Esophagus squamous epithelium (tissue), 5 donors: Measurements from ENCODE around the gene RTL10. TPM values are rescaled to one million over a fixed set of nuclear protein-coding genes. Genes with fewer than 3 reads are reported as not detected.

Experiments used
- DNase-seq: peaks from one replicate; lab custom pipeline; 2025; lab: John Stamatoyannopoulos, UW
- H3K27ac ChIP-seq, 4 donors: fragments of 200-600 bp; sonication (generic); one replicate each; pipeline ENCODE4 v1.5.1; 2016 to 2019; ENCODE audit warnings: mild to moderate bottlenecking in 1 of 4
- H3K27me3 ChIP-seq, 4 donors: fragments of 200-600 bp; sonication (generic); 1 replicate in 3 of 4; 2 replicates in 1 of 4; pipeline versions ENCODE4 v1.5.1 to v1.6.0; 2017 to 2021; ENCODE audit warnings: antibody characterized with exemption in 1 of 4
- H3K36me3 ChIP-seq, 3 donors: fragments of 200-600 bp; sonication (generic); one replicate each; pipeline ENCODE4 v1.5.1; 2016 to 2019
- H3K4me1 ChIP-seq, 3 donors: fragments of 200-600 bp; sonication (generic); one replicate each; pipeline ENCODE4 v1.5.1; 2017 to 2019
- H3K4me3 ChIP-seq, 4 donors: fragments of 200-600 bp; sonication (generic); 1 replicate in 3 of 4; 2 replicates in 1 of 4; pipeline ENCODE4 v1.5.1; 2016 to 2019; ENCODE audit warnings: mild to moderate bottlenecking in 2 of 4, moderate library complexity in 1 of 4
- H3K9me3 ChIP-seq, 3 donors: fragments of 200-600 bp; sonication (generic); one replicate each; pipeline ENCODE4 v1.5.1; 2016 to 2019
- POLR2A ChIP-seq, 4 donors: fragments of 450-650 bp; IDR thresholded peaks; one replicate each; pipeline ENCODE4 v1.6.1; 2017; ENCODE audit warnings: antibody characterized with exemption in 4 of 4, mild to moderate bottlenecking in 4 of 4, moderate library complexity in 3 of 4
- WGBS, 2 donors: methylation state at CpG; one replicate each; pipeline ENCODE4 v1.1.5; 2018; 5-methylcytosine and 5-hydroxymethylcytosine counted together
- intact Hi-C: fragments of 100-400 bp; cut with DNase I; formaldehyde crosslinking; loops from one replicate; pipeline ENCODE4 v1.15.0; 2022
- total RNA-seq, 4 donors: library from RNA; depleted of rRNA; stranded (reverse); fragments of >200 nt; gene quantifications; one replicate each; pipeline ENCODE4 v1.1.0, GENCODE V29; 2016
- TF ChIP-seq, protein P1 (sequence below), 6 experiments: fragments of 450-650 bp in 4 of 6; fragments of 200-600 bp in 2 of 6; sonication (generic) in 2 of 6; IDR thresholded peaks; one replicate each; pipeline ENCODE4 v1.5.1; 2016 to 2019; ENCODE audit warnings: antibody characterized with exemption in 6 of 6, mild to moderate bottlenecking in 4 of 6, moderate library complexity in 4 of 6
- donor health status: DM: yes; HTN: yes; CAD: no.

RTL10 gene
- total RNA-seq, 4 donors from 2014 or later = 9.4 to 18.2 (median 11.4) TPM

DNA sequence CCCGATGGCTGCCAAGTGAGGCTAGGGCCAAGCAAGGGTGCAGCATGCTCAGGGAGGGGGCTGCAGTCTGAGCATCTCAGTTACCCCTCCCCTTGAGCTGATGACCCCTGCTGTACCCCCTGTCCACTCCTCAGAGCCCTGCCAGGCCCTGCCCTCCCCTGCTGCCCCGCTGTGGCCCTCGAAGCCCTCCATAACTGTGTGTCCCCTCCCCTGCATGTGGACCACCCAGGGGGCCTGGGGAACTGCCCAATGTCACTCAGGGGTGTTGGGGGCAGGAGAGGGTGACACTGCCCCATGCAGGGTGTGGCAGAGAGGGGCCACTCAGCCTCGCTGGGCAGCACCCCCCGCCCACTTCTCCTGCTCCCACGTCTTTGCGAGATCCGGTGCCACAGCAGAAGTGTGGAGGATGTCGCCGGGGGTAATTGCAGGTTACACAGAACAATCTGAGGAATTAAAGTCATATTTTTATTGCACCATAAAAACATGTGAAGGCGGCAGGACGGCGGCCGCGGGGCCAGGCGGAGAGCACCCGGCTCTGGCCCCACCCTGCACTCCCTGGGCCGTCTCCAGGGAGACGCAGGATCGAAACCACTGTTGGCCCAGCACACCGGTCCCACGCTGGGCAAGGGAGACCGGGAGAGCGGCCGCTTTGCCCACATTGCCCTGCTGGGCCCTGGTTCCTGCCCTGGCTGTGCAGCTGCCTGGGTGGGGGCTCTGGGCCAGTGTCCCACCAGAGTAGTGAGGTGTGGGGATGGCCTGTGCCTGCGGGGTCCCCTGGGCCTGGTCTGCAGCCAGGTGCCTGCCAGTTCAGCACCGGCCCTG lies 18.7 kb upstream of the RTL10 start:
- 27 to 72% methylated on average over 3 to 5 of the region's 27 CpGs for WGBS, 2 donors
- Histone ChIP-seq H3K4me1 (peaks cover 23 to 65% (median 26%) of the 10 kb centered on the region in 3 donors), H3K27me3 (no peaks in the 10 kb centered on the region), H3K27ac (no peak overlapping the region), H3K9me3 (no peaks in the 10 kb centered on the region), H3K4me3 (no peak overlapping the region), H3K36me3 (peaks cover 0 to 22% (median 0%) of the 10 kb centered on the region in 3 donors)
- no peak for TF ChIP-seq POLR2A (IDR thresholded peaks at IDR 0.05)
- TF ChIP-seq, protein P1, sequence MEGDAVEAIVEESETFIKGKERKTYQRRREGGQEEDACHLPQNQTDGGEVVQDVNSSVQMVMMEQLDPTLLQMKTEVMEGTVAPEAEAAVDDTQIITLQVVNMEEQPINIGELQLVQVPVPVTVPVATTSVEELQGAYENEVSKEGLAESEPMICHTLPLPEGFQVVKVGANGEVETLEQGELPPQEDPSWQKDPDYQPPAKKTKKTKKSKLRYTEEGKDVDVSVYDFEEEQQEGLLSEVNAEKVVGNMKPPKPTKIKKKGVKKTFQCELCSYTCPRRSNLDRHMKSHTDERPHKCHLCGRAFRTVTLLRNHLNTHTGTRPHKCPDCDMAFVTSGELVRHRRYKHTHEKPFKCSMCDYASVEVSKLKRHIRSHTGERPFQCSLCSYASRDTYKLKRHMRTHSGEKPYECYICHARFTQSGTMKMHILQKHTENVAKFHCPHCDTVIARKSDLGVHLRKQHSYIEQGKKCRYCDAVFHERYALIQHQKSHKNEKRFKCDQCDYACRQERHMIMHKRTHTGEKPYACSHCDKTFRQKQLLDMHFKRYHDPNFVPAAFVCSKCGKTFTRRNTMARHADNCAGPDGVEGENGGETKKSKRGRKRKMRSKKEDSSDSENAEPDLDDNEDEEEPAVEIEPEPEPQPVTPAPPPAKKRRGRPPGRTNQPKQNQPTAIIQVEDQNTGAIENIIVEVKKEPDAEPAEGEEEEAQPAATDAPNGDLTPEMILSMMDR (IDR thresholded peaks at IDR 0.05) = no peak
- intact Hi-C loops = no loop called here
- no peak for DNase-seq

DNA sequence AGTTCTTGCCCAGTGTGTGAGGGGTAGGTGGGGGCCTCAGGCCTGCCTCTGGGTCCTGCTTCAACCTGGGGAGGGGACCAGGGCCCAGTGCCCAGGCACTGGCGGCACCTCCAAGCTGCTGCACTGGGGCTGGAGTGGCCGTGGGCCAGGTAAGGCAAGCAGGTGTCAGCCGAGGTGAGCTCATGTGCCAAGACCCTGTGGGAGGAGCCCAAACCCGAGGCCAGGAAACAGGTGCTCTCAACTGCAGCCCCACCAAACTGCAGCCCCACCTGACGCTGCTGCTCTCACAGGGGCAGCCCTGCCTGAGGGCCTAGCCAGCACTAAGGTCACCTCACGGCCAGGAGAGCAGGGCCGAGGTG lies 18.1 kb upstream of the RTL10 start:
- TF ChIP-seq, protein P1 (IDR thresholded peaks at IDR 0.05) = no peak
- no peak for TF ChIP-seq POLR2A (IDR thresholded peaks at IDR 0.05)
- no peak overlapping the region for H3K4me3 ChIP-seq
- H3K4me1 ChIP-seq = peaks cover 23 to 61% (median 26%) of the 10 kb centered on the region in 3 donors
- no peak for DNase-seq
- no CpG with 5 or more reads among the region's 7 CpGs for WGBS, 2 donors
- H3K36me3 ChIP-seq = peaks cover 0 to 16% (median 0%) of the 10 kb centered on the region in 3 donors
- no peaks in the 10 kb centered on the region for H3K27me3 ChIP-seq
- no peak overlapping the region for H3K27ac ChIP-seq
- no peaks in the 10 kb centered on the region for H3K9me3 ChIP-seq
- intact Hi-C loops = no loop called here

DNA sequence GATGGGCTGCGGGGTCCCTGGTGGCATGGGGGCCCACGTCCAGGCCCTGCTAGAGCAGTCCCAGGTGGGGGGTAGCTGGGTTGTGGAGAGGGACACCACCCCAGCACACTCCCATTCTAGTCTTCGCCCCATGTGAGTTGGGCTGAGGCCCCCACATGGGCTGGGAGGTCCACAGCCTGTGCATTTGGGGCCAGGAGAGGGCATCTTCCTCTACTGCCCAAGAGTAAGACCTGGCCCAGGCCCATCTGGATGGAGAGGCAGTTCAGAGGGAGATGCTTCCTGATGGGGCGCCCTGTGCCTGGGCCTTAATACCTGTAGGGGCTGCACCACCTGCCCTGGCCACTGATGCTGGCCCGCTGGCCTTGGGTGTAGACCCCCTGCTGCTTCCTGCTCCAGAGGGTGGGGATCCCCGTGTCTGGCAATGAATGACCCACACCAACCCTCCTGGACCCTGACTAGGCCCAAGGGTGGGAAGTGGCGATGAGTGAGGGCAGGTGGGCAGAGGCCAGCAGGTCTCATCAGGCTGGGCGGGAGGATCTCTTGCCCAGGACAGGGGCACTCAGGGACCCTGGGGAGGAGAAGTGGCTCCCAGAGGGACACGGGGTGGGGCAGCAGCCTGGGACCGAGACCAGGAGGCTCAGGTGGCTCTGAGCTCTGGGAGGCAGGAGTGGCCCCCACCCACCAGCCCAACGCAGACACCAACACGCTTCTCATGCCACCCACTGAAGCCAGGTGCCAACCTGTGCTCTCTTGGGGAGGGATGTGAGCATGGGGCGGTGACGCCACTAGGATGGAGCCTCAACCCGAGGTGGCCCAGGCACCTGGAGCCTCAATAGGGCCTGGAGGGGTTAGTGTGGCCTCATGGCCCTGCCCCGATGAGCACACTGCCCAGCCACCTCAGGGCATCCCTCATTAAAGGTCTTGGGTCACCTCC lies 17.4 kb upstream of the RTL10 start:
- 80 to 100% methylated on average over 1 to 2 of the region's 16 CpGs for WGBS, 2 donors
- Histone ChIP-seq H3K4me1 (peaks cover 23 to 60% (median 26%) of the 10 kb centered on the region in 3 donors), H3K27me3 (no peaks in the 10 kb centered on the region), H3K4me3 (no peak overlapping the region), H3K27ac (no peak overlapping the region), H3K9me3 (no peaks in the 10 kb centered on the region), H3K36me3 (peaks cover 0 to 10% (median 0%) of the 10 kb centered on the region in 3 donors)
- TF ChIP-seq, protein P1 (IDR thresholded peaks at IDR 0.05) = no peak
- no peak for TF ChIP-seq POLR2A (IDR thresholded peaks at IDR 0.05)
- intact Hi-C loops = no loop called here
- DNase-seq = no peak

DNA sequence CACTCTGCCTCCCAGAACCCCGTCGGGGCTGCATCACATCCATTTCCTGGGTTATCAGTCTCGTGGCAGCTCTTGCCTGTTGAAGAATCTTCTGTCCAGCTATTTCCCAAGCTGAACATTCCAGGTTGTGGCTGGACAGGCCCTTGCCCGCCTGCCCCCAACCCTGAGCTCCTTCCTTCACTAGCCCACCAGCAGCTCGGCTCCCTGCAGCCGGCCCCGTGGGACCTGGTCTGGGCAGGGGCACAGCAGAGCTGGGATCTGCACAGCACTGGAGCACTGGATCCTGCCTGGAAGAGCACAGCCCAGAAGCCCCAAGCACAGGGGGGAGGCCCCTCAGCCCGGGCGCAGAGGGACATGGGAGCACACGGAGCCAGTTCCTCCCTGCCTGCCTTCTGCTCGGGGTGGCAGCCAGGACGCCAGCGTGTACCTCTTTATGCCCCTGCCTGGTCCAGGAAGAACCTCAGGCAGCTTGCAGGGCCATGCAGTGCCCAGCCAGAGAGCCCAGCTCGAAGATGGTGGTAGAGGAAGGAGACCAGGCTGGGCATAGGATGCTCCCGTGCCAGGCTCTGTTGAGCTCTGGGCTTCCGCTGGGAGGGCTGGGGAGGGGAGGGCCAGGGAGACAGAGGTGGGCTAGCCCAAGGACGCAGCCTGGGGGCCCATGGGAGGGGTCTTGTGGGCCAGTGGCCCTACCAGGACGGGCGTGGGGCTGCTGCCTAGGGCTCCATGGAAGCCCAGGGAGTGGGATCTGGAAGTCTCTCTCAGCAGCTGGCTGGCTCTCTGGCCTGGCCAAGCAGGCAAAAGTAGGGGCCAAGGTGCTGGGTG lies 16.6 kb upstream of the RTL10 start:
- H3K9me3 ChIP-seq = no peaks in the 10 kb centered on the region
- intact Hi-C loops = no loop called here
- no peak overlapping the region for H3K4me3 ChIP-seq
- peaks cover 0 to 1% (median 0%) of the 10 kb centered on the region in 3 donors for H3K36me3 ChIP-seq
- WGBS, 2 donors = 83 to 92% methylated on average over 9 to 12 of the region's 19 CpGs
- no peak for DNase-seq
- H3K27ac ChIP-seq = no peak overlapping the region
- TF ChIP-seq, protein P1 (IDR thresholded peaks at IDR 0.05) = no peak
- TF ChIP-seq POLR2A (IDR thresholded peaks at IDR 0.05) = no peak
- no peaks in the 10 kb centered on the region for H3K27me3 ChIP-seq
- peaks cover 23 to 58% (median 26%) of the 10 kb centered on the region in 3 donors for H3K4me1 ChIP-seq
